SK-N-MC (cell line): Measurements from ENCODE around the gene GNG4.

Experiments
- EZH2 ChIP-seq: fragments of 200-600 bp; sonication (generic); IDR thresholded peaks from one replicate; pipeline ENCODE4 v1.6.1; 2017; ENCODE audit warnings: antibody characterized with exemption
- POLR2AphosphoS5 ChIP-seq: IDR thresholded peaks from 2 replicates; pipeline ENCODE4 v1.6.1; 2012; ENCODE audit warnings: mild to moderate bottlenecking, low read depth, low read length, borderline replicate concordance

DNA sequence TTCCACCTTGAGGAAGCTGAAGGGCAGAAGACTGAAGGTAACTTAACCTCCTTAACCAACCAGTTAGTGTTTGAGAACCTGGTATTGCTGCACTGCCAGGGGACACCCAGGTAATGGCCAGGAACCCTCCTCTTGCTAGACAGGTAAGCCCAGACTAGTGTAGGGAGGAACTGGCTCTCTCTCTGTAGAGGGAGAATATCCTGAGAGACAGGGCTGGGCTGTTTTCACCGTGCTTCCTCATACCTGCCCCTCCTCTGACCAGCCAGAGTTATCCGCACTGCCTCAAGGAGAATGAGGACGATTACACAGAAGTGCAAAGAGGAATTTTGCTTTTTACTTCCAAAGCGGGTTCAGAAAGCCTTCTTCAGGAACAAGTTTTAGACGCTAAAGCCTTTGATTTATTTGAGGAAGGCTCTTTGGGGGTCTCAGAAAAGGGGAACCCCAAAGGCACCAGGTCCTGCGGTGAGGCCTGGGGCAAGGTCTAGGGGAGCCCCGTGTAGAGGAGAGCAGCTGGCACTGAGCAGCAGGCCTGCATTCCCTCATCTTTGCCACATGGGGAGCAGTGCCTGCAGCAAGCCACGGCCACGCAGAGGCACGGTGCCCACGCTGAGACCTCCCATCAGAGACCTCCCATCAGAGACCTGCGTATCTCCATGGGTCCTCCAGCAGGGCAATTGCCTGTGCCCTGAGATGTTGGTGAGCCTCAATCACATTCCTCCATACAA is 13.5 kb downstream of the GNG4 start:
- TF ChIP-seq EZH2 (no peak), POLR2AphosphoS5 (no peak)
